Measurements from ENCODE around the gene ASB2. TPM values are rescaled to one million over a fixed set of nuclear protein-coding genes. Genes with fewer than 3 reads are reported as not detected.

The ASB2 gene
- polyA plus RNA-seq, 1 donor (not counting 4 experiments of a cell fraction or from before 2014, with no cell fraction given) = 0.56 TPM

DNA sequence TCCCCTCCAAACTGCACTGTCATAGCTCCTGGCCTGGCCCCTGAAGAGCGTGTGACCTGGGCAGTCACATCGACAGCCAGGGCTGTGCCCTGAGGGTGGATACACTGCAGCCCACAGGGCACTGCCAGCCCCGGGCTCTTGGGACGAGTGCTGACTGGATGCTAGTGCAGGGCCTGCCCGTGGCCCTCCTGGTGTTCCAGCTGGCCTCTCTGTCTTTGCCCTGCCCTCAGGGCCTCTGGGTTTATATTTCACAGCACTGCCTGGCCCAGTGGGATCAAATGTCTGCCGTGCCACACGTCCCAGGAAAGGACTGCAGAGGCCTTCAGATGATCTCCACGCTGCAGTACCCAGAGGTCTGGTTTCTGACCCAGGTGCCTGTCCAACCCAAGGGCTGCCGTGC is 10.6 kb upstream of the ASB2 start:
- Histone ChIP-seq H4K20me1 (ENCODE audit: control insufficient read depth, extremely low read depth, insufficient read depth, low read length) (no peaks in the 10 kb centered on the region), H3K9me1 (ENCODE audit: control insufficient read depth, extremely low read depth, insufficient read depth, low read length) (no peaks in the 10 kb centered on the region), H3K4me3 (ENCODE audit: control insufficient read depth in 2 of 3, extremely low read depth in 1 of 3, insufficient read depth in 2 of 3, low read depth in 1 of 3, low read length in 3 of 3) (no peak overlapping the region), H3K4me1 (ENCODE audit: control insufficient read depth, extremely low read depth, insufficient read depth, low read length) (peaks cover 3% of the 10 kb centered on the region), H3K27ac (ENCODE audit: control insufficient read depth, insufficient read depth, low read length) (no peak overlapping the region), H3K27me3 (ENCODE audit: control insufficient read depth, extremely low read depth, insufficient read depth, low read length) (peaks cover 6% of the 10 kb centered on the region), H3K79me2 (ENCODE audit: control insufficient read depth, insufficient read depth, low read length) (no peaks in the 10 kb centered on the region), H3K4me2 (ENCODE audit: control insufficient read depth, extremely low read depth, insufficient read depth, low read depth, low read length) (no peak overlapping the region), H3K9ac (ENCODE audit: control insufficient read depth, extremely low read depth, insufficient read depth, low read length) (no peak overlapping the region), H2AFZ (ENCODE audit: control insufficient read depth, low read length) (no peak overlapping the region), H3K36me3 (ENCODE audit: control insufficient read depth in 2 of 2, extremely low read depth in 1 of 2, insufficient read depth in 2 of 2, low read length in 2 of 2) (no peaks in the 10 kb centered on the region), H3K9me3 (ENCODE audit: control insufficient read depth, low read depth, low read length) (no peaks in the 10 kb centered on the region)
- DNase-seq (ENCODE audit: low read depth, low spot score) (no peak), FAIRE-seq (no peak)
- dilution Hi-C loops (cut with MboI; ENCODE audit: extremely low pct_ligation_motif_present, low sequenced_read_pairs) = no loop called here
- TF ChIP-seq EZH2 (IDR thresholded peaks at IDR 0.05; ENCODE audit: low read length) = no peak
- TF ChIP-seq, protein P1, sequence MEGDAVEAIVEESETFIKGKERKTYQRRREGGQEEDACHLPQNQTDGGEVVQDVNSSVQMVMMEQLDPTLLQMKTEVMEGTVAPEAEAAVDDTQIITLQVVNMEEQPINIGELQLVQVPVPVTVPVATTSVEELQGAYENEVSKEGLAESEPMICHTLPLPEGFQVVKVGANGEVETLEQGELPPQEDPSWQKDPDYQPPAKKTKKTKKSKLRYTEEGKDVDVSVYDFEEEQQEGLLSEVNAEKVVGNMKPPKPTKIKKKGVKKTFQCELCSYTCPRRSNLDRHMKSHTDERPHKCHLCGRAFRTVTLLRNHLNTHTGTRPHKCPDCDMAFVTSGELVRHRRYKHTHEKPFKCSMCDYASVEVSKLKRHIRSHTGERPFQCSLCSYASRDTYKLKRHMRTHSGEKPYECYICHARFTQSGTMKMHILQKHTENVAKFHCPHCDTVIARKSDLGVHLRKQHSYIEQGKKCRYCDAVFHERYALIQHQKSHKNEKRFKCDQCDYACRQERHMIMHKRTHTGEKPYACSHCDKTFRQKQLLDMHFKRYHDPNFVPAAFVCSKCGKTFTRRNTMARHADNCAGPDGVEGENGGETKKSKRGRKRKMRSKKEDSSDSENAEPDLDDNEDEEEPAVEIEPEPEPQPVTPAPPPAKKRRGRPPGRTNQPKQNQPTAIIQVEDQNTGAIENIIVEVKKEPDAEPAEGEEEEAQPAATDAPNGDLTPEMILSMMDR (optimal IDR thresholded peaks at IDR 0.05 in 1 of 3, IDR thresholded peaks at IDR 0.05 in 1 of 3, conservative IDR thresholded peaks at IDR 0.05 in 1 of 3; ENCODE audit: extremely low read depth in 1 of 3, insufficient read depth in 2 of 3, low read length in 3 of 3) = no peak

- FAIRE-seq (no peak), DNase-seq (ENCODE audit: low read depth, low spot score) (no peak)
- Histone ChIP-seq H3K4me1 (ENCODE audit: control insufficient read depth, extremely low read depth, insufficient read depth, low read length) (peaks cover 3% of the 10 kb centered on the region), H2AFZ (ENCODE audit: control insufficient read depth, low read length) (no peak overlapping the region), H3K79me2 (ENCODE audit: control insufficient read depth, insufficient read depth, low read length) (no peaks in the 10 kb centered on the region), H3K27ac (ENCODE audit: control insufficient read depth, insufficient read depth, low read length) (no peak overlapping the region), H3K9ac (ENCODE audit: control insufficient read depth, extremely low read depth, insufficient read depth, low read length) (no peak overlapping the region), H3K27me3 (ENCODE audit: control insufficient read depth, extremely low read depth, insufficient read depth, low read length) (peaks cover 9% of the 10 kb centered on the region), H3K4me3 (ENCODE audit: control insufficient read depth in 2 of 3, extremely low read depth in 1 of 3, insufficient read depth in 2 of 3, low read depth in 1 of 3, low read length in 3 of 3) (no peak overlapping the region), H3K9me3 (ENCODE audit: control insufficient read depth, low read depth, low read length) (no peaks in the 10 kb centered on the region), H3K36me3 (ENCODE audit: control insufficient read depth in 2 of 2, extremely low read depth in 1 of 2, insufficient read depth in 2 of 2, low read length in 2 of 2) (no peaks in the 10 kb centered on the region), H4K20me1 (ENCODE audit: control insufficient read depth, extremely low read depth, insufficient read depth, low read length) (no peaks in the 10 kb centered on the region), H3K9me1 (ENCODE audit: control insufficient read depth, extremely low read depth, insufficient read depth, low read length) (no peaks in the 10 kb centered on the region), H3K4me2 (ENCODE audit: control insufficient read depth, extremely low read depth, insufficient read depth, low read depth, low read length) (no peak overlapping the region)
- dilution Hi-C loops (cut with MboI; ENCODE audit: extremely low pct_ligation_motif_present, low sequenced_read_pairs) = no loop called here
- no peak for TF ChIP-seq EZH2 (IDR thresholded peaks at IDR 0.05; ENCODE audit: low read length)
- TF ChIP-seq, protein P1 (optimal IDR thresholded peaks at IDR 0.05 in 1 of 3, IDR thresholded peaks at IDR 0.05 in 1 of 3, conservative IDR thresholded peaks at IDR 0.05 in 1 of 3; ENCODE audit: extremely low read depth in 1 of 3, insufficient read depth in 2 of 3, low read length in 3 of 3) = peak in 2 of 3 experiments; percentile 20 to 43
Measured at GRCh38 chr14:93984987-93985410, 8.6 kb upstream of the ASB2 start.

Measured in keratinocyte (primary cell).